NCI-H345 (cell line): ENCODE measurements around the gene ARID3A.
"Not testable (repeated sequence)": the region's sequence is repeated elsewhere in the genome, so short reads cannot be mapped to it uniquely, and the experiment has no call there.

Experiments
- DNase-seq: peaks from one replicate; lab custom pipeline; 2025; lab: John Stamatoyannopoulos, UW

ARID3A gene

DNA sequence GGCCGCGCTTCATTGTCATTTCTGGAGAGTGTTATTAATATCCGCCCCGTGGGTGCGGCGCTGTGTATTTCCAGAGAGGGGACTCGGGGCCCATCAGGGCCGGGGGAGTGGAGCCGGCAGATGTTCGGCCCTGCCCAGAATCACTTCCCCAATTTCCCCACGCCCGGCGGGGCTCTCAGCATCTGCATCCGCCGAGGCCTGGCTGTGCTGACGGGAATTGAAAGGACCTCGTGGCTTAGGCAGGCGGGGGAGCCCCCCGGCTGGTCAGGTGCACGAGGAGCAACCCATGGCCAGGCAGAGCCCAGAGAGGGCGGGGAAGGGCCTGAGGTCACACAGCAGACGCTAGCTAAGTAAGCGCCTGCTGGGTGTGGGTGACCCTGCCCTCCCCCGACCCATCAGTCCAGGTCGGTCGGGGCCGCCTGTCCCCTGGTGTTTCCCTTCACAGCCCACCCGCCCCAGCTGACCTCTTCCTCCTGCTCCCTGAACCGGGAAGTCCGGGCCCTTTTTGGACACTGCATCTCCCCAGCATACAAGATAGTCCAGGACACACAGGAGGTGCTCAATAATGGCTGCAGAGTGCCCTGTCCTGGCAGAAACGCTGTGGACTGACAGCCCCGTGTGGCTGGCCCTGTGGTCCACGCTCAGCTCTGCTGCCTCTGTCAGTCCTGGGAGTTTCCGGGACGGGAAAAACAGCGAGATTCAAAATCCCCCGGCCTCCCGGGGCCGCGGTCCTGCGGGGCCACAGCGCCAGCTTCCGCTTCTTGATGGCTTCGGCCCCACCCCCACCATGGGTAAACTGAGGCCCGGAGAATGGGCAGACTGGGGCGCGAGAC is 22.1 kb downstream of the ARID3A start:
- no peak for DNase-seq

DNA sequence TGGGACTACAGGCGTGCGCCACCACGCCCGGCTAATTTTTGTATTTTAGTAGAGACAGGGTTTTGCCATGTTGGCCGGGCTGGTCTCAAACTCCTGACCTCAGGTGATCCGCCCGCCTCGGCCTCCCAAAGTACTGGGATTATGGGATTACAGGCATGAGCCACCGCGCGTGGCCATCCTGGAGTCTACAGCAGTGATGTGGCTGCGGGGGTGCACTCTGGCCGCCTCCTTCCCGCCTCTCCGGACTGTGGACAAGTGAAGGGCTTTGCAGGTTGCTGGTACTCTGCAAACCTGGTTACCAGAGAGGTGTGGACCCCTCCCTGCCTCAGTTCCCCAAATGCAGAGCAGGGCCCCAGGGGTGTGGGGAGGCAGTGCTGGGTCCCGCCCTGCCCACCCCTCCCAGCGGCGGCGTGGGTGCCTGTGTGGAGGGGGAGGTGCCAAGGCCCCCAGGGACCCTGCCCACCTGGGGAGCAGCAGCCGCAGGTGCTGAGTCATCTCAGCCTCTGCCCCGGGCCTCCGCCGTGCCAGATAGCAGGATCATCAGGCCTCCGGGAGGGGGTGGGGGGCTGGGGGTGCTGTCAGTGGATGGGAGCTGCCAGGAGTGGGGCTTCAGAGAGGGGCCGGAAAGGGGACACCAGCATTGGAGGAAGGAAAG is 23.1 kb downstream of the ARID3A start:
- DNase-seq: no peak

DNA sequence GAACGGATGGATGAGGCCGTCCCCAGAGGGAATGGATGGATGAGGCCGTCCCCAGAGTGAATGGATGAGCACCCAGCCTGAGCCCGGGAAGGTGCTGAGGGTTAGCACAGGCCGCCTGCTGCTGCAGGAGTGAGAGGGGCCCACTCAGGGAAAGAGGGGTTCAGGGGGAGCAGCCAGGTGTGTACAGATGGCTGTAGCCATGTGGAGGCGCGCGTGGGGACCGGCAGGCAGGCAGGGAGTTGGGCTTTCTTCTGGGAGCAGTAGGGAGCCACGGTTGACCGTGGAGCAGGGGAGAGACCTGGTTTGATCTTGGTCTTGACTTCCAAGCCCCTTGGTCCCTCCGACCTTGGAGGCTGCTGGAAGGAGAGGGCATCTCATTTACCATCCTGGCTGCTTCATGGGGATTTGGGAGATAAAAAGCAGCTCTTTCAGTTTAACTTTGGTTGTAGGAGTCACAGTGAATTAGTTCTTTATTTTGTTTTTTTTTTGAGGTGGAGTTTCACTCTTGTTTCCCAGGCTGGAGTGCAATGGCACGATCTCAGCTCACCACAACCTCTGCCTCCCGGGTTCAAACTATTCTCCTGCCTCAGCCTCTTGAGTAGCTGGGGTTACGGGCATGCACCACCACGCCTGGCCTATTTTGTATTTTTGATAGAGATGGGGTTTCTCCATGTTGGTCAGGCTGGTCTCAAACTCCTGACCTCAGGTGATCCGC is 24.7 kb downstream of the ARID3A start:
- DNase-seq: no peak

DNA sequence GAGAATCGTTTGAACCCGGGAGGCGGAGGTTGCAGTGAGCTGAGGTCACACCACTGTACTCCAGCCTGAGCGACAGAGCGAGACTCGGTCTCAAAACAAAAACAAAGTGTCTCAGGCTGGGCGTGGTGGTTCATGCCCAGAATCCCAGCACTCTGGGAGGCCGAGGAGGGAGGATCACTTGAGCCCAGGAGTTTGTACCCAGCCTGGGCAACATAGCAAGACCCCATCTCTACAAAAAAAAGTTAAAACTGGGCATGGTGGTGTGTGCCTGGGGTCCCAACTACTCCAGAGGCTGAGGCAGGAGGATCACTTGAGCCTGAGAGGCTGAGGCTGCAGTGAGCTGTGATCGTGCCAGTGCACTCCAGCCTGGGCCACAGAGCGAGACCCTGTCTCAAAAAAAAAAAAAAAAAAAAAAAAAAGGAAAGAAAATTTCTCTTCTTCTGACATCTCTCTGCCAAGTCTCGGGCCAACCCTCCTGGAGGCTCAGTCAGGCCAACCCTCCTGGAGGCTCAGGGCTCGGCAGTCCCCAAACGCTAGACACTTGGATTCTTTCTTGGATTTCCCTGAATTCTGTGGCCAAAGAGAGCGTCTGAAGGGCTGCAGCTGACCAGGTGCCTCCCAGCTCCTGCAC is 26.3 kb downstream of the ARID3A start:
- DNase-seq: no peak

DNA sequence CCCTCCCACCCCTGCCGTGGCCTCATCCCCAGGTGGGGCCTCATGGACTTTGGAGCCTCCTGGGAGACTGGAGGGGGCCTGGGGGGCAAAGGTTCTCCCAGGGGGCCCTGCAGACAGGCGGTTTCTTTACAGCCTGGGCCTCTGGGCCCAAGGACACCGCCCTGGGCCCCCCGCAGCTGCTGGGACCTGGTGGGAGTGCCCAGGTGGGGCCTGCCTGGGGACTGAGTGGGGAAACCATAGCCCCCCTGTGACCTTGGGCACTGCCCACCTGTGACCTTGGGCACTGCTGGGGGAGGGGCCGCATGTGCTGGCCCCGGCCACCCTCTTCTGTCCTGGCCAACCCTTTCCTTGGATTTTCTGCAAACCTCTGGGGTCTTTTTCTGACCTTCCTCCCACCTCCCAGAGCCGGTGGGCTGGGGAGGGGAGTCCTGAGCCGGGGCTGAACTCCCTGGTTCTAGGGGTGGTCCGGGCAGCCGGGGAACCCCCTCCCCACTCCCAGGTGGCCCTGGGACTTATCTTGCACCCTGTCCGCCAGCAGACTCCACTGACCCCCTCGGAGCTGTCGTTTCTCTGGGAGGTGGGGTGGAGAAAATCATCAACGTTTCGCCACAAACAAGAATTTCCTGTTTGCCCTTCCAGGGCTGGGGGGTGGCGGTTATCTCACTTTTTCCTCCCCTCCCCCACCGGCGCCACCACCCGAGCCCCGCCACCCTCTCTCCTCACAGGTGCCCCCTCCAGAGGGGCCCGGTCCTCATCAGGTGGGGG is 27.0 kb downstream of the ARID3A start:
- no peak for DNase-seq

DNA sequence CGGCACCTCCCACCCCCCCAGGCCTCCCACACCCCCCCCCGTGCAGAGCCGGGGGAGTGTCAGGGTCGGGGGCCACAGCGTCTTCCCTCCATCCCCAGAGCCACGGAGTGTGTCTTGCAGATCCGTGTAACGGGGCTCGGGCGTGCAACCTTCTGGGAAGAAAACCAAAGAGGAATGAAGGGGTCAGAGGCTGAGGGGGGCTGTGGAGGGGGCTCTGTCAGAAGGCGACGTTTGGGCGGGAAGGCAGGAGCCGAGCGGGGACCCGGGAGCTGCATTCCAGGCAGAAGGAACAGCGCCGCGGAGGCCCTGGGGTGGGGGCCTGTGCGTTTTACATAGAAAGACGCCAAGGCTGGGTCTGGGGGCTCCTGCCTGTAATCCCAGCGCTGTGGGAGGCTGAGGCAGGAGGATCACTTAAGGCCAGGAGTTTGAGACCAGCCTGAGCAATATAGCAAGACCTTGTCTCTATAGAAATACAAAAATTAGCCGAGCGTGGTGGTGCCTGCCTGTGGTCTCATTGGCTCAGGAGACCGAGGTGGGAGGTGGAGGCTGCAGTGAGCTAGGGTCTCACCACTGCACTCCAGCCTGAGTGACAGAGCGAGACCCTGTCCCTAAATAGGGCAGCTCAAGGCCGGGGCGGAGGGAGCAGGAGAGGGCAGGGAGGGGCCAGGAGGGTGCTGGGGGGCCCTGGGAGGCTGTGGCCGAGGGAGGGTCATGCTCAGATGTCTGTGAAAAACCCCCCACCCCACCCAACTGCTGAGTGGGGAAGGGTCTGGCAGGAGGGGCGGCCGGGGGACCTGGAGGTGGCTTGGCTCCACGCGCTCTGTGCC is 27.8 kb downstream of the ARID3A start:
- DNase-seq: no peak

DNA sequence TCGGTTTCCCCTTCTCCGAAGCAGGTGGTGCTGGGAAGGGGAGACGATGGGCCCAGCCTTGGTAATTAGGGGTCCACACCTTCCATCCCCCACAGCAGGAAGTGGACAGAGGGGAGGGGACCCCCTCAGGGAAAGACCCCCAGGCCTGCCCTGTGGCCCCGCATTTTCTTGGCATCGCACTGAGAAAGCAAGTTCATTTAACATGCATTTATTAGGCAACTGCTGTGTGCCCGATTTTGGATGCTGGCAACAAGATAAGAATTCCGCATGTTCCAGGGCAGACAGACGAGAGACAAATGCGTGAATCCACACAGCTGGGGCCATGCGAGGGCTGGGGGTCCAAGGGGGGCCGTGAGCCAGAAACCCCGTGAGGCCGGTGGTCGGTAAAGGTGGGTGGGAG is 28.4 kb downstream of the ARID3A start:
- DNase-seq: no peak

DNA sequence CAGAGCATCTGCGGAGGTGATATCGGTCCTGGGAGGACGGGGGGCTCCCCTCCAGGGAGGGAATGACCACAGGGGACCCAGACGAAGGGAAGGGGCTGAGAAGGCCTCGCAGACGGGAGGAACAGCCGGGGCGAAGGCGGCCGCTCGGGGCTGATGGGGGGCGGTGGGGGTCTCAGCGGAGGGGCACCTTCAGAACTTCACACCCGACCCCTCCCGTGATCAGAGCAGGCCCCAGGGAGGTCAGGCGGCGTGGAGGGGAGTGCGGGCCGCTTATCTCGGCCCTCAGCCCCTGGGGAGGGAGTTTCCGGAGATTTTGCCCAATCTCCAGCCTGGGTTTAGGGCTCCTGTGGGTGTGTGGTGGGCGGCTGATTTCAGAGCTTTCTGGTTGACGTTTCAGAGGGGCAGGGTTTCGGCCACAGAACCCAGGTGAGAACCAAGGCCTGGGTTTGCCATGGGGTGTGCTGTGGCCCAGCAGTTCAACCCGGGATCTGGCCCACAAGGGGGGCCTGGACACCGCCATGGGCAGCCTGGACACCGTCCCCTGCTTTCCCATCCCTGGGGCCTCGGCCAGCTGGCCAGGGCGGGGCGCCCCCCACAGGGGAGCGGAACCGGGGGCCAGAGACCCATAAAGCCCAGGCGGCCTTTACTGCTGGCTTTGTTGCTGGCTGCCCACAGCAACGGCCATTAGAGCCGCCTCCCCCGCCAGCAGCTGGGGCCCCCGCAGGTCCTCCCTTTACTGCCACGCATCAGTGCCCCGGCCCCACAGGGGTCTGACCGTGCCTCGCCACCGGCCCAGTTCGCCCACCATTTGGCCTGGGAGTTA is 29.0 kb downstream of the ARID3A start:
- DNase-seq: no peak

DNA sequence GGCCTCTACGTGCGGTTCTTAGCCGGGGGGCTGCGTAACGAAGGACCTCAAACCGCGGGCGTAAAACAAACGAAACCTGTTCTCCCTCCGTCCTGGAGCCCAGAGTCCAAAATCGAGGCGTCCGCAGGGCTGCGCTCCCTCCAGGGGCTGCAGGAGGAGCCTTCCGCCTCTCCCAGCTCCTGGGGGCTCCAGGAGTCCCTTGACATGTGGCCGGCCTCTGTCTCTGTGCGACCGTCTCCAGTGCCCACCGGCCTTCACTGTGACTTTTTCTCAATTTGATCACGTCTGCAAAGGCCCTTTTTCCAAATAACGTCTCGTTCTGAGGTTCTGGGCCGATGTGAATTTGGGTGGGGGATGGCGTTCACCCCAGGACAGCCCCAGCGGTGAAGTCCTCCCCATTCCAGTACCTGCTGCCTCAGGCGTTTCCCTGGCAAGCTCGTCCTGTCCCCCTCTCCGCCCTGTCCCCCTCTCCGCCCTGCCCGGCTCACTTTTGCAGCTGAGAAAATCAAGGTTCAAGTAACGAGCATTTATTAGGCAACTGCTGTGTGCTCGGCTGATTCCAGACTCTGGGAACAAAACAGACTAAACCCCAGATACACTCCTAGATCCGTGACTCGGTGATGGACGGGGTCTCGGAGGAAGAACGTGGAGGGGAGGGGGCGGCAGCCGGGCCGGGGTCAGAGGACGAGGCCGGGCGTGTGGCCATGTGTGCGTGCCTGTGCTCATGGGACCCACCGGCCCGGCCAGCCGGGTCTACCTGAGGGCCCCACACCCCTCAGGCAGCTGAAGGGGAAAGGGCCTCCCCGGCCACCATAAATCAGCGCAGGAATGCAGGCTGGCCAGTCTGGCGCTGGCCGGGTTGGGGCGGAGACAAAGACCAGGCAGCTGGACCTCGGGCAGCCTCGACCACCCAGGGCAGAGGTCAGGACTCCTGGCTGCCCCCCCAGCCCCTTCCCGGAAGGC is 30.2 kb downstream of the ARID3A start:
- DNase-seq: no peak

DNA sequence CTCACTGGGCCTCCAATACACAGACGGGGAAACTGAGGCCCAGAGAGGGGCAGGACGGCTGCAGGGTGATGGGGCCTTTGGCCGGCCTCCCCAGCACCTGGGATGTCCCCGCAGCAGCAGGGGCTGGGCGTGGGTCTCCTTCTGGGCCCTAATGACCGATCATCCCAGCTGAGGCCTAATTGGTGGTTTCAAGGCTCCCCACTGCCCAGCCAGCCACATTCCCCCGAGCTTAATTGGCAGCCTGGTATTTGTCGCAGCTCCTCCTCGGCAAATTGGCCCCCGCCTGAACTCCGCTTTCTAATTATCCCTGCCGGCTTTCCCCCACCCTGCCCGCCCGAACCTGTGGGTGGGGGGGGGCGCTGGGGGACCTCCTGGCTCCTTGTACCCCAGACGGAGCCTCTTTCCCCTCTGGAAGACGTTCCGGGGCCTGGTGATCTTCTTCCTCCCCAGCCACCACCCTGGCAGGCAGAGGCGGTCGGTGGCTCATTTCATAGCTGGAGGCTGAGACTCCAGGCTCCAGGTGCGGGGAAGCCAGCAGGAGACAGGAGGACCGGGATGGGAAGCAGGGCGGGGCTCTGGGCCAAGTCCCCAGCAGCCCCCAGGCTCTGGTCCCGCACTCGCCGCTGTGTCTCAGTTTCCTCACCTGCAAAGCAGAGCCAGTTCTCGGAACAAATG is 31.1 kb downstream of the ARID3A start:
- no peak for DNase-seq

DNA sequence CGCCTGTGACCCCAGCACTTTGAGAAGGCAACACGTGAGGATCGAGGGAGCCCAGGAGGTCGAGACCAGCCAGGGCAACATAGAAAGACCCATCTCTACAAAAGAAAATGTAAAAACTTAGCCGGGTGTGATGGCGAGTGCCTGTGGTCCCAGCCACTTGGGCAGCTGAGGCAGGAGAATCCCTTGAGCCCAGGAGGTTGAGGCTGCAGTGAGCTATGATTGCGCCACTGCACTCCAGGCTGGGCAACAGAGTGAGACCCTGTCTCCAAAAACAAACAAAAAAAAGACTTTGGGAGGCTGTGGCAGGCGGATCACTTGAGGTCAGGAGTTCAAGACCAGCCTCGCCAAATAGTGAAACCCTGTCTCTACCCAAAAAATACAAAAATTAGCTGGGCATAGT is 31.7 kb downstream of the ARID3A start:
- not testable (repeated sequence) for DNase-seq

DNA sequence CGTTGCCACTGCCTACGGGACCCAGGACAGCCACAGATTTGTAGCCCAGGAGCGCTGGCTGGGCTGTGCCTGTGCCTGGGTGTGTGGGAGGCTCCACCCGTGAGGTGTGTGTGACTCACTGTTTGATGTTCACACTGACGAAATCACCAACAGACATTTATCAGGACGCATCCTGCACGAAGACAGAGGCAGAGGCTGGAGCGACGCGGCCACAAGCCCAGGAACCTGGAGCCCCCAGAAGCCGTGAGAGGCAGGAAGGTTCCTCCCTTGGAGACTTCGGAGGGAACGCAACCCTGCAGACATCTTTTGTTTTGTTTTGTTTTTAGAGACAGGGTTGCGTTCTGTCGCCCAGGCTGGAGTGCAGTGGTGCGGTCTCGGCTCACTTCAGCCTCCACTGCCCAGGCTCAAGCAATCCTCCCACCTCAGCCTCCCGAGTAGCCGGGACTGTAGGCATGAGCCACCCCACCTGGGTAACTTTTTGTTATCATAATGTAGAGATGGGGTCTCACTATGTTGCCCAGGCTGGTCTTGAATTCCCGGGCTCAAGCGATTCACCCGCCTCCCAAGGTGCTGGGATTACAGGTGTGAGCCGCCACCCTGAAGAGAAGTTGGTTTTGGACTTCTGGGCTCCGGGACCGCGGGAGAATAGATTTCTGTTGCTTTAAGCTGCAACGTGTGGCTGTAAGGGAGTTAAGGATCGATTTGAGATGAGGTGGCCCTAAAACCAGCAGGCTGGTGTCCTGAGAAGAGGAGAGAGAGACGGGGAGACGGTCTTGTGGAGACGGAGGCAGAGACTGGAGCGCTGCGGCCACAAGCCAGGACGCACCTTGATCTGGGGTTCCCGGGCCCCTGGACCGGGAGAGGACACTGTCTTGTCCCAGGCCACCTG is 33.4 kb downstream of the ARID3A start:
- no peak for DNase-seq

DNA sequence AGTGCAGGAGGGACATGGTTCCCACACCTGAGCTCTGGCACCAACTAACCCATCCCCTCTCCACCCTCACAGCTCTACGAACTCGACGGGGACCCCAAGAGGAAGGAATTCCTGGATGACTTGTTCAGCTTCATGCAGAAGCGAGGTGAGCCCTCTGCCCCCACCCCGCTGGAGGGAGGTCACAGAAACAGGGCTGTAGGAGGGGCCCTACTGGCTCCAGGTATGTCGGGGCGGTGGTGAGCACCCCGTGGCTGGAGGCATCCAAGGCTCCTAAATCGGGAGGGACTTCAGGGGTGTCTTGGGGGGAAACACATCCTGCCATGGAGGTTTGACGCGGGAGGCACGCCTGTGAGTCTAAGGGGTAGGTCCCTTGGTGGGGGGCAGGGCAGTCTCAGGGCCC is 34.2 kb downstream of the ARID3A start:
- no peak for DNase-seq

DNA sequence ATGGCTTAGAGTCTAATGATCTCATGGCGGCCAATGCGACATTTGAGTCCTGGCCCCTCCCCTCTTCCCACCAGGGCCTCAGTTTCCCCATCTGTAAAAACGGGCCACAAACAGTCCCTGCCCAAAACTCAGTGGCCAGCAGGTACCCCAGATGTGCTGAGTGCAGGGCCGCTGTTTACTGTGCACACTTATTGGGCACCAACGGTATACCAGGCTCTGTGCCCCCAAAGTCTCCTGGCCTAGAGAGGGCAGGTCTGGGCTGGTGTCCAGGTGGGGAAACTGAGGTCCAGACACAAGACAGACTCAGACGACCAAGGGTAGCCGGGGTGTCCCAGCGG is 34.7 kb downstream of the ARID3A start:
- DNase-seq: no peak

DNA sequence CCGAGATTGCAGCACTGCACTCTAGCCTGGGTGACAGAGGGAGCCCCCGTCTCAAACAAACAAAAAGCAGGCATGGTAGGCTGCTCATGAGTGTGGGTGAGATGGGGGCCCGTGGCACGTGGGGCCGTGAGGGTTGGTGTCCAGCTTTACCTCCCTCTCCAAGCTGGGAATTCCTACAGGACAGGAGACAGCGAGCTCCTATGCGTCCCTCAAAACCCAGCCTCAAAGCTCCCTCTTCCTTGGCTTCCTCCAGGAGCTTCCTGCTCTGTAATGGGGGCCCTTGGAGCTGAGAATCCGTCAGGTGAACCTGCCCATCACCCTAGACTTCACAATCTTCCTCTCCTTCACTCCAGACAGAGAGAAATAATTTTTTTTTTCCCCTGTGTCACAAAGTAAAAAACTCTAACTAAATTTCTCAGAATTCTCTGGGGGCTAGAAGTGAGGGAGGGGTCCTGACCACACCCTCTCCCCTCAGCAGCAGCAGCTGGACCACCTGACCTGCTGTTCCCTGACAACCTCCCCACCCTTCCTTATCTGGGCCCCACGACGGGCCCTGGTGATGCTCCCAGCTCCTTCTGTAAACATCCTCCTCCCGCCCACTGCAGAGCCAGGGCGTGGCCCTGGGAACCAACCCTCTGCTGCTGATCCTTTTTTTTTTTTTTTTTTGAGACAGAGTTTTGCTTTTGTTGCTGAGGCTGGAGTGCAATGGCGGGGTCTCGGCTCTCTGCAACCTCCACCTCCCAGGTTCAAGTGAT is 36.2 kb downstream of the ARID3A start:
- no peak for DNase-seq

DNA sequence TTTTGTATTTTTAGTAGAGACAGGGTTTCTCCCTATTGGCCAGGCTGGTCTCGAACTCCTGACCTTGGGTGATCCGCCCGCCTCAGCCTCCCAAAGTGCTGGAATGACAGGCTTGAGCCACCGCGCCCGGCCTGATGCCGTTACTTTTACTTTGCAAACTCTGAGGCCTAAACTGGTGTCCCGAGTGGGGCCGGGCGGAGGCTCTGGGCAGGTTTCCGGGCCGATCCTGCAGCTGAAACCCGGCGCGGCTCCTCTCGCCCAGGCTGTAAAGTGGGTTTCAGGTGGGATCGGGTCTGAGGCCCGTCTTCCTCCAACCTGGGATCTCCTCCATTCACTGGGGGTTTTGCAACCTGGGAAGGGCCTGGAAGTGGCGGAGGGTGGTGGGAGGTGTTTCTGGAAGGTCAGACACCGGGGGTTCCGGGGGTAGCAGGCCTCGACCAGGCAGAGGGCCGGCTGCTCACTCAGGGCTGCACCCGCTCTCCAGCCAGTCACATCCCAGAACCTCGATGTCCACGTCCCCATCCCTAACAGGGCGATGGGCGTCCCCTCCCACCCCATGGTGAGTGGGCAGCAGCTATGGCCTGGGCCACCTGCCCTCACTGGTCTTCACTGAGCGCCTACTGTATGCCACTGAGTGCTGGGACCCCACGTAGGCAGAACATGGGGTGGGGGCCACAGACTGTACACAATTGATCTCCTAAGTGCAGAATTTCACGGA is 37.0 kb downstream of the ARID3A start:
- no peak for DNase-seq
